Activated naive CD8-positive, alpha-beta T cell (primary cell): ENCODE data around the gene SLC9A4.

Experiments
- H3K27ac Mint-ChIP-seq: one replicate; pipeline ENCODE4 v1.8.0; 2021; ENCODE audit warnings: mixed read lengths
- H3K27me3 Mint-ChIP-seq: one replicate; pipeline ENCODE4 v1.8.0; 2021; ENCODE audit warnings: mixed read lengths
- H3K36me3 Mint-ChIP-seq: one replicate; pipeline ENCODE4 v1.8.0; 2021; ENCODE audit warnings: mixed read lengths
- H3K4me1 Mint-ChIP-seq: one replicate; pipeline ENCODE4 v1.8.0; 2021; ENCODE audit warnings: low read depth, mixed read lengths
- H3K4me3 Mint-ChIP-seq: one replicate; pipeline ENCODE4 v1.8.0; 2021; ENCODE audit warnings: mild to moderate bottlenecking, mixed read lengths
- H3K9me3 Mint-ChIP-seq: one replicate; pipeline ENCODE4 v1.8.0; 2021; ENCODE audit warnings: low read depth, mixed read lengths

SLC9A4 gene

GRCh38 chr2:102442967-102443828 lies 29.8 kb upstream of the SLC9A4 start:
- Mint-ChIP-seq H3K36me3 (no peaks in the 10 kb centered on the region), H3K4me3 (peak overlapping the region; percentile 44), H3K27me3 (no peaks in the 10 kb centered on the region), H3K9me3 (no peaks in the 10 kb centered on the region), H3K27ac (peak overlapping the region; percentile 30), H3K4me1 (peaks cover 9% of the 10 kb centered on the region)

DNA sequence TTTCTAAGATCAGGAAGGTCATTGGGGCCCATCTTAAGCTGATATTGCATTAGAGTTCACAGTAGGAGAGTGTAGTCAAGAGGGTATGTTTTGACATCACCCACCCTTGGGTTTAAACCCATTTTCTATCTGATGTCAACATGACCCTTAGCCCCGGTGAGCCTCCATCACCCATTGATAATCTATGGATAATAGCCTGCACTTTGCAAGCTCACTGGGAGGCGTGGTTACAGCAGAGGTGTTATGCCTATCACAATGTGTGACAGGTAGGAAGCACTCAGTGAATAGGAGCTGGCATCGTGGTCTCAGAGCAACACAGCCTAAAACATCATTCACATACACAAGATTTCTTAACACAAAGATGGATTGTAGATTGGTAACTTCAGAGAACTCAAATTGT lies 28.8 kb upstream of the SLC9A4 start:
- peaks cover 9% of the 10 kb centered on the region for H3K4me1 Mint-ChIP-seq
- peak overlapping the region; percentile 47 for H3K27ac Mint-ChIP-seq
- H3K36me3 Mint-ChIP-seq, result no peaks in the 10 kb centered on the region

GRCh38 chr2:102446936-102447335 lies 26.1 kb upstream of the SLC9A4 start:
- H3K27me3 Mint-ChIP-seq, result no peaks in the 10 kb centered on the region
- no peaks in the 10 kb centered on the region for H3K9me3 Mint-ChIP-seq
- H3K4me1 Mint-ChIP-seq, result peaks cover 9% of the 10 kb centered on the region
- no peak overlapping the region for H3K4me3 Mint-ChIP-seq
- no peaks in the 10 kb centered on the region for H3K36me3 Mint-ChIP-seq
- no peak overlapping the region for H3K27ac Mint-ChIP-seq

More for the DNA sequence above, 28.8 kb upstream of the SLC9A4 start:
- no peaks in the 10 kb centered on the region for H3K9me3 Mint-ChIP-seq
- H3K4me3 Mint-ChIP-seq, result no peak overlapping the region
- H3K27me3 Mint-ChIP-seq, result no peaks in the 10 kb centered on the region

DNA sequence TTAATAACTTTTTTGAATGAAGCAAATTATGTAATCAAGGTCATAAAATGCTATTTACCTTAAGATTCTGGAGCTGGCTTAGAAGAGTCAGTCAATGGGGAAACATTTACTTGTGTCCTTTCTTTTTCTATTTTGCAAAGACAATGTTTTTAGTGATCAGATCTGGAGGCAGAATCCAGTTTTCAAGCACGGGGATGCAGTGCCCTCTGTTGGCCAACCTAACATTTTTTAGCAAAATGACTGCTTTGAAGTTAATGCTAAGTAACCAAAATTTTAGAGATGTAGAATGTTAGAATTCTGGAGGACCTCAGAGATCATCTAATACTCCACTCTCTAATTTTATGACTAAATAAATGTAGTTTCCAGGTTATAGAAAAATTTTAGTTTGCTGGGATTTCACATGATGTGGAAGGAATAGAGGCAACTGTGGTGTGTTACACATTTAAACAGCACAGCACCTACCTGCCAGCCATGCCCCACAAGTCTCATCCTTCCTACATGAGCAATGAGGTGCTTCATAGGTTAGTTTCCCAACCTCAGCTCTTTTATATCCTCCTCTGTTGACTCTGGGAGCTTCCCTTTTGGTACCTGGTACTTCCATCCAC lies 23.6 kb upstream of the SLC9A4 start:
- Mint-ChIP-seq H3K27ac (no peak overlapping the region), H3K36me3 (no peaks in the 10 kb centered on the region), H3K27me3 (no peaks in the 10 kb centered on the region), H3K9me3 (no peaks in the 10 kb centered on the region), H3K4me3 (no peak overlapping the region), H3K4me1 (peaks cover 5% of the 10 kb centered on the region)

GRCh38 chr2:102451968-102452367 lies 21.1 kb upstream of the SLC9A4 start:
- Mint-ChIP-seq H3K4me3 (no peak overlapping the region), H3K36me3 (peaks cover 4% of the 10 kb centered on the region), H3K9me3 (peaks cover 8% of the 10 kb centered on the region), H3K27ac (no peak overlapping the region), H3K27me3 (peaks cover 7% of the 10 kb centered on the region), H3K4me1 (peaks cover 5% of the 10 kb centered on the region)

- no peak overlapping the region for H3K4me3 Mint-ChIP-seq
- peaks cover 4% of the 10 kb centered on the region for H3K36me3 Mint-ChIP-seq
- peaks cover 8% of the 10 kb centered on the region for H3K9me3 Mint-ChIP-seq
- H3K4me1 Mint-ChIP-seq, result peaks cover 5% of the 10 kb centered on the region
- H3K27me3 Mint-ChIP-seq, result peaks cover 7% of the 10 kb centered on the region
- no peak overlapping the region for H3K27ac Mint-ChIP-seq
Observed at GRCh38 chr2:102453501-102453900, 19.5 kb upstream of the SLC9A4 start.

DNA sequence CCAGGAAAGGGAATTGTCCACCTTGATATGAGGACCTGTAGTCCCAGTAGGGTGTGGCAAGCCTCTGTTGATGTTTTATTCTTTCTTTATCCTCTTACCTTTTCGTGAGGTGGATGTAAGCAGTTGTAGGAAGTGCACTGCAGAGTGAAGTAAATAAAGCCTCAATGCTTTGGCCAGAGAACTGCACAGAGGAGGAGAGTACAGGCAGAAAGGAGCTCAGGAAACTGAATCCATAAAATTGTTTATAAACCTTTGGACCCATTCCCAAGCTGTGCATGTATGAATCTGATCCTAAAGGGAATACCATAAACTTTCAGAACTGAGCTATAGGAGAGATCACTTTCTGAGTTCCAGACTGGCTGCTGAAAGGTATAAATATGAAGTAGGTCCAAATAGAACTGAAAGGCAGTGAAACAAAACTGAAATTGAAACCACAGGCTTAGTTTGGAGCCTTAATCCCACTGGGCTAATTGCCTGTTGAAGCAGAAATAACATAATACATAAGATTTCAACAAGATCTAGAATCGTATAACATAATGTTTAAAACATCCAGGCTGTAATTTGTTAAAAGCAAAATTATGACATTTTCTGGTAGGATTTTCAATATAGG lies 17.9 kb upstream of the SLC9A4 start:
- peaks cover 5% of the 10 kb centered on the region for H3K4me1 Mint-ChIP-seq
- peaks cover 7% of the 10 kb centered on the region for H3K27me3 Mint-ChIP-seq
- no peak overlapping the region for H3K4me3 Mint-ChIP-seq
- peaks cover 8% of the 10 kb centered on the region for H3K9me3 Mint-ChIP-seq
- H3K27ac Mint-ChIP-seq, result no peak overlapping the region
- peaks cover 4% of the 10 kb centered on the region for H3K36me3 Mint-ChIP-seq

DNA sequence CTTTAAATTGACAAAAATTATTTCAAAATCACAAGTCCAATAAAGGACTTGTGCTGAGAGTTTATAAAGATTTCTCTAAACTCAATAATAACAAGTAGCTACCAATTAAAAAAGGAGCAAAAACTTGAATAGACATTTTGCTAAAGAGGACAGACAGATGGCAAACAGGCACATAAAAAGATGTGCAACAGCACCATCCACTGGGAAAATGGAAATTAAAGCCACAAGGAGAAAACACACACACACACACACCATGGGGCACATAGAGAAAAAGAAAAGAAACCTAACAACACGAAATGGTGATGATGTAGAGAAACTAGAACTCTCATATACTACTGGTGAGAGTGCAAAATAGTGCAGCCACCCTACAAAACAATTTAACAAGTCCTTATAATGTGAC lies 12.6 kb upstream of the SLC9A4 start:
- Mint-ChIP-seq H3K27me3 (peaks cover 11% of the 10 kb centered on the region), H3K9me3 (peaks cover 7% of the 10 kb centered on the region), H3K4me3 (no peak overlapping the region), H3K36me3 (peaks cover 4% of the 10 kb centered on the region), H3K4me1 (no peaks in the 10 kb centered on the region), H3K27ac (no peak overlapping the region)

DNA sequence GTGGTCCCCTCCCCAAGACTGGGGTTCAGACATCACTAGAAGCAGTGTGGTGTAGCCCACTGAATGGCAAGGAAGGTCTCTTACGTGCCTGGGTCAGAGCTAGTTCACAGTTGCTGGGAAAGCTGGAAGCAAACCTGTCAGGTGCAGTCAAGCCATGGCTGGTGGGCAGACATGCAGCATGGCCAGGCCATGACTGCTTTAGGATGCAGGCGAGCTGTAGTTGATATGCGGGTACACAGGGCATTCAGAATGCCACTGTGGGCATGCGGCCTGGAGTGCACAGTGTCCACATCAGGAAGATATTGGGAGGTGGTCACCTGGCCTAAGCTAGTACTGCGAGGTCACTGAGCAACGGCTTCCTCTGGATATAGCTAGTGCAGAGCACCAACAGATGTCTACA lies 11.8 kb upstream of the SLC9A4 start:
- H3K27ac Mint-ChIP-seq, result no peak overlapping the region

GRCh38 chr2:102463160-102463559 lies 9.9 kb upstream of the SLC9A4 start:
- peaks cover 5% of the 10 kb centered on the region for H3K27me3 Mint-ChIP-seq
- H3K4me3 Mint-ChIP-seq, result no peak overlapping the region
- no peaks in the 10 kb centered on the region for H3K4me1 Mint-ChIP-seq
- no peaks in the 10 kb centered on the region for H3K36me3 Mint-ChIP-seq
- H3K27ac Mint-ChIP-seq, result no peak overlapping the region
- no peaks in the 10 kb centered on the region for H3K9me3 Mint-ChIP-seq

More for the DNA sequence above, 11.8 kb upstream of the SLC9A4 start:
- no peaks in the 10 kb centered on the region for H3K36me3 Mint-ChIP-seq
- H3K27me3 Mint-ChIP-seq, result peaks cover 5% of the 10 kb centered on the region
- H3K4me1 Mint-ChIP-seq, result no peaks in the 10 kb centered on the region
- H3K9me3 Mint-ChIP-seq, result peaks cover under 1% of the 10 kb centered on the region
- no peak overlapping the region for H3K4me3 Mint-ChIP-seq

DNA sequence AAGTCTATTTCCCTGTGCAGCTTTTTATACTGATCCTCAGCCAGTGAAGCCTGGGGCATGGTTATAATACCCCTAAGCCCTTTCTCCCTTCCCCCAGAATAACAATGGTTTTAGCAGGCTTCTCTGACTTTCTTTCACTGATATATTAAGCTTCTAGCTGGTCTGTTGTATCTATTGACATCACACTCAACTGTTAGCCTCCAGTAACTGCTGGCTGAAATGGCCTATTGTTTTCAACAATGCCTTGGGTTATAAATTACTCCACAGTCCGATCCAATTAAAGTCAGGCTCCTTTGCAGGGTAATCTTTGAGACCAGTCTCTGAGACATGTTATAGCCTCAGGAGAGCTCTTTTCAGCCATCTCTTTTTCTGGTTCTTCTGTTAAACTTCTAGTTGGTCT lies 2.9 kb upstream of the SLC9A4 start:
- Mint-ChIP-seq H3K27ac (no peak overlapping the region), H3K27me3 (peaks cover 9% of the 10 kb centered on the region), H3K9me3 (peaks cover 11% of the 10 kb centered on the region), H3K4me3 (no peak overlapping the region), H3K36me3 (no peaks in the 10 kb centered on the region), H3K4me1 (no peaks in the 10 kb centered on the region)

- Mint-ChIP-seq H3K4me1 (no peaks in the 10 kb centered on the region), H3K27me3 (peaks cover 9% of the 10 kb centered on the region), H3K36me3 (no peaks in the 10 kb centered on the region), H3K9me3 (peaks cover 11% of the 10 kb centered on the region), H3K27ac (no peak overlapping the region), H3K4me3 (no peak overlapping the region)
Observed at GRCh38 chr2:102473631-102474030, 605 bp downstream of the SLC9A4 start.

DNA sequence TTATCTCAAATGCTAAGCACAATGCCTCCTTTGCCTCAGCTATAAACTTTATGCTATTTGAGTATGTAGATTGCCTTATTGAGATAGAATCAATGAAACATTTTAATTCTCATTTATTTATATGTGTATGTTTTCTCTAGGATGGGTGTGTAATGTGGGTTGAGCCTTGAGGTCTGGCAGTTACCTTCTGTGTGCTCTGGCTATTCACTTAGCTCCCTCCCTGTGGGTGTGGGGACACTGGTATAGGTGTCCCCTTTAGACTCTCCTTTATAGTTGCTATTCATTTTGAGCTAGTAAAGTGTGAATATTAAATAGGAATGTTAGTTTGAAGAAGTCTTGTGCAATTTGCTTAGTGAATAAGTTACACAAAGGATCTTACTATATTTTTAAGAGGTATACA lies 1.8 kb downstream of the SLC9A4 start:
- Mint-ChIP-seq H3K27me3 (peaks cover 7% of the 10 kb centered on the region), H3K9me3 (peaks cover 5% of the 10 kb centered on the region), H3K36me3 (no peaks in the 10 kb centered on the region), H3K27ac (no peak overlapping the region), H3K4me3 (no peak overlapping the region), H3K4me1 (no peaks in the 10 kb centered on the region)

DNA sequence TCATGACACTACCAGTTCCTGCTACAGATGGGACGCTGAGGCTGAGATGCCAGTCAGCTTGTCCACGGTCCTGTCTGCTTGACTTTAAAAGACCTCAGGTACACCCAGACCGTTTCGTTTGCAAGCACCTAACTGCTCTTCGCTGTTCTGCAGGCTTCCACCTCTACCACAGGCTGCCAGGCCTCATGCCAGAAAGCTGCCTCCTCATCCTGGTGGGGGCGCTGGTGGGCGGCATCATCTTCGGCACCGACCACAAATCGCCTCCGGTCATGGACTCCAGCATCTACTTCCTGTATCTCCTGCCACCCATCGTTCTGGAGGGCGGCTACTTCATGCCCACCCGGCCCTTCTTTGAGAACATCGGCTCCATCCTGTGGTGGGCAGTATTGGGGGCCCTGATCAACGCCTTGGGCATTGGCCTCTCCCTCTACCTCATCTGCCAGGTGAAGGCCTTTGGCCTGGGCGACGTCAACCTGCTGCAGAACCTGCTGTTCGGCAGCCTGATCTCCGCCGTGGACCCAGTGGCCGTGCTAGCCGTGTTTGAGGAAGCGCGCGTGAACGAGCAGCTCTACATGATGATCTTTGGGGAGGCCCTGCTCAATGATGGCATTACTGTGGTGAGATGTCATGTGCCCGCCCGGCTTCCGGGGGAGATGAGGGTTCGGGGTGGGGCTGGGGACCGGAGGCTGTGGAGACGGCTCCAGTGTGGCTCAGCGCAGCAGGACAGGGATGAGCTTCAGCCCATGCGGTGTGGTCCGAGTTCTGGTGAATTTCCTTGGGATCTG lies 5.9 kb downstream of the SLC9A4 start:
- Mint-ChIP-seq H3K27me3 (peaks cover 3% of the 10 kb centered on the region), H3K36me3 (no peaks in the 10 kb centered on the region), H3K27ac (no peak overlapping the region), H3K4me1 (no peaks in the 10 kb centered on the region), H3K9me3 (no peaks in the 10 kb centered on the region), H3K4me3 (no peak overlapping the region)
